CD14-positive monocyte (primary cell): Measurements from ENCODE around the gene EPO. TPM values are rescaled to one million over a fixed set of nuclear protein-coding genes. Genes with fewer than 3 reads are reported as not detected.

Experiments
- DNase-seq, 3 donors: peaks; one replicate each; pipeline ENCODE4 v3.0.0-alpha.2; 2011 to 2022
- H2AFZ ChIP-seq: 2 replicates; pipeline ENCODE4 v1.6.0; 2012; ENCODE audit warnings: mild to moderate bottlenecking, low read depth, low read length, inconsistent platforms; ENCODE audit not compliant: insufficient read depth, poor library complexity, severe bottlenecking
- H3K27ac ChIP-seq, 2 donors: 1 replicate in 1 of 2; 2 replicates in 1 of 2; pipeline ENCODE4 v1.5.1; 2012 to 2013; ENCODE audit warnings: low read length in 2 of 2, control low read depth in 1 of 2, inconsistent platforms in 1 of 2, low read depth in 1 of 2, mild to moderate bottlenecking in 1 of 2
- H3K27me3 ChIP-seq, 2 donors: one replicate each; pipeline versions ENCODE4 v1.6.0 to v1.6.1; 2011 to 2013; ENCODE audit warnings: low read length in 2 of 2; ENCODE audit not compliant: control insufficient read depth in 2 of 2, insufficient read depth in 2 of 2
- H3K36me3 ChIP-seq, 2 donors: replicated peaks in 1 of 2; 1 replicate in 1 of 2; 2 replicates in 1 of 2; pipeline versions ENCODE4 v1.5.1 to v1.6.1; 2012 to 2013; ENCODE audit warnings: low read length in 2 of 2, control low read depth in 1 of 2, inconsistent platforms in 1 of 2, mild to moderate bottlenecking in 1 of 2; ENCODE audit not compliant: insufficient read depth in 2 of 2, control insufficient read depth in 1 of 2
- H3K4me1 ChIP-seq, 2 donors: 1 replicate in 1 of 2; 2 replicates in 1 of 2; pipeline versions ENCODE4 v1.5.1 to v1.6.1; 2012 to 2013; ENCODE audit warnings: low read length in 2 of 2, control low read depth in 1 of 2, inconsistent platforms in 1 of 2, mild to moderate bottlenecking in 1 of 2, moderate library complexity in 1 of 2; ENCODE audit not compliant: insufficient read depth in 2 of 2, control insufficient read depth in 1 of 2
- H3K4me2 ChIP-seq: replicated peaks from 2 replicates; pipeline ENCODE3; 2012; ENCODE audit warnings: low read length, moderate library complexity, mild to moderate bottlenecking; ENCODE audit not compliant: poor library complexity, severe bottlenecking; ENCODE audit errors: extremely low read depth
- H3K4me3 ChIP-seq, 3 experiments: fragments of 200-600 bp in 1 of 3; sonication (generic) in 1 of 3; replicated peaks in 1 of 3; 1 replicate in 2 of 3; 2 replicates in 1 of 3; pipeline ENCODE4 v1.5.1; 2011 to 2013; ENCODE audit warnings: low read length in 3 of 3, mild to moderate bottlenecking in 3 of 3, control low read depth in 2 of 3, low read depth in 2 of 3, inconsistent platforms in 1 of 3, moderate library complexity in 1 of 3
- H3K79me2 ChIP-seq: 2 replicates; pipeline ENCODE4 v1.6.0; 2012; ENCODE audit warnings: mild to moderate bottlenecking, control low read depth, inconsistent platforms, low read length, moderate library complexity; ENCODE audit not compliant: insufficient read depth
- H3K9ac ChIP-seq: 2 replicates; pipeline ENCODE4 v1.6.0; 2017; ENCODE audit warnings: low read length, mild to moderate bottlenecking; ENCODE audit not compliant: insufficient read depth, poor library complexity, severe bottlenecking
- H3K9me3 ChIP-seq, 2 donors: replicated peaks in 1 of 2; 1 replicate in 1 of 2; 2 replicates in 1 of 2; pipeline versions ENCODE4 v1.5.1 to v1.6.1; 2012 to 2013; ENCODE audit warnings: low read length in 2 of 2, control low read depth in 1 of 2; ENCODE audit not compliant: control insufficient read depth in 1 of 2, insufficient read depth in 1 of 2
- H4K20me1 ChIP-seq: 2 replicates; pipeline ENCODE4 v1.6.0; 2012; ENCODE audit warnings: mild to moderate bottlenecking, low read length, control low read depth, moderate library complexity; ENCODE audit not compliant: insufficient read depth
- H3K27ac Mint-ChIP-seq, 7 donors: one replicate each; pipeline ENCODE4 v1.8.0; 2020; ENCODE audit warnings: mild to moderate bottlenecking in 7 of 7, mixed read lengths in 7 of 7, moderate library complexity in 6 of 7, inconsistent platforms in 2 of 7
- H3K27me3 Mint-ChIP-seq, 3 donors: one replicate each; pipeline ENCODE4 v1.8.0; 2021 to 2022; ENCODE audit warnings: low read depth in 3 of 3, mild to moderate bottlenecking in 3 of 3, mixed read lengths in 3 of 3, moderate library complexity in 3 of 3, inconsistent platforms in 1 of 3
- H3K36me3 Mint-ChIP-seq, 2 donors: one replicate each; pipeline ENCODE4 v1.8.0; 2020; ENCODE audit warnings: mixed read lengths in 2 of 2, inconsistent platforms in 1 of 2, mild to moderate bottlenecking in 1 of 2
- H3K4me1 Mint-ChIP-seq: one replicate; pipeline ENCODE4 v1.8.0; 2020; ENCODE audit warnings: mild to moderate bottlenecking, mixed read lengths
- H3K4me3 Mint-ChIP-seq, 2 donors: one replicate each; pipeline ENCODE4 v1.8.0; 2020; ENCODE audit warnings: mild to moderate bottlenecking in 2 of 2, mixed read lengths in 2 of 2, moderate library complexity in 1 of 2
- H3K9me3 Mint-ChIP-seq, 7 donors: one replicate each; pipeline ENCODE4 v1.8.0; 2020 to 2022; ENCODE audit warnings: mixed read lengths in 7 of 7, mild to moderate bottlenecking in 6 of 7, moderate library complexity in 6 of 7, inconsistent platforms in 2 of 7
- WGBS: methylation state at CpG from one replicate; pipeline ENCODE4 v1.1.5; 2013; ENCODE audit warnings: missing lambda C conversion rate; ENCODE audit not compliant: insufficient coverage; 5-methylcytosine and 5-hydroxymethylcytosine counted together
- intact Hi-C, 2 donors: fragments of 100-400 bp; cut with micrococcal nuclease; formaldehyde crosslinking; loops; one replicate each; pipeline versions ENCODE4 v1.15.0 to v1.15.1; 2023
- polyA plus RNA-seq, 3 donors: library from polyadenylated mRNA; depleted of rRNA in 1 of 3; unstranded in 2 of 3; stranded (reverse) in 1 of 3; fragments of 300-500 nt in 2 of 3; fragments of >200 nt in 1 of 3; fragmentation: Illumina TruSeq in 2 of 3; gene quantifications; 1 replicate in 2 of 3; 2 replicates in 1 of 3; pipeline ENCODE4 v1.2.3, GENCODE V29; 2012 to 2021
- TF ChIP-seq, protein P1 (sequence below): fragments of 200-600 bp; IDR thresholded peaks from one replicate; pipeline ENCODE4 v1.8.0; 2022; ENCODE audit warnings: antibody characterized with exemption, mild to moderate bottlenecking

The EPO gene
- polyA plus RNA-seq, 3 donors: not detected

DNA sequence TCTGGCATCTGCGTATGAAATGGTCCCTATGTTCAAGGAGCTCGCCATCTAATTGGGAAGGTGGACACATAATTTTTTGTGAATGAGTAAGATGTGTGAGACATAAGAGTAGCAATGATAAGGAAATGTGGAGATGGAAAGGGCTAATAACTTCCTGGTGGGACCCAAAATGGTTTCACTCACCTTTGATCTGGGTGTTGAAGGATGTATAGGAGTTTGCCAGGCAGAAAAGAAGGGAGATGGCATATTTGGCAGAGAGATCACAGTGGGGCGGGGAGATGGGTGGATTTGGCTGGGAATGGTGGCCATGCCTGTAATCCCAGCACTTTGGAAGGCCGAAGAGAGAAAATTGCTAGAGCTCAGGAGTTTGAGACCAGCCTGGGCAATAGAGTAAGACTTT, 9.8 kb upstream of the EPO start:
- Mint-ChIP-seq H3K36me3 (peaks cover 2 to 7% of the 10 kb centered on the region in 2 donors), H3K4me3 (no peak overlapping the region), H3K27me3 (peaks cover 0 to 2% (median 0%) of the 10 kb centered on the region in 3 donors), H3K4me1 (peaks cover 14% of the 10 kb centered on the region), H3K9me3 (no peaks in the 10 kb centered on the region), H3K27ac (no peak overlapping the region)
- no peaks in the 10 kb centered on the region for H3K9me3 ChIP-seq
- H3K9ac ChIP-seq: no peak overlapping the region
- no peak for DNase-seq
- H2AFZ ChIP-seq: no peak overlapping the region
- H3K36me3 ChIP-seq: no peaks in the 10 kb centered on the region
- intact Hi-C loops: no loop called here
- peaks cover 10 to 16% of the 10 kb centered on the region in 2 donors for H3K4me1 ChIP-seq
- no peak overlapping the region for H3K4me3 ChIP-seq
- no peaks in the 10 kb centered on the region for H3K27me3 ChIP-seq
- peaks cover 16% of the 10 kb centered on the region for H3K79me2 ChIP-seq
- no peak overlapping the region for H3K4me2 ChIP-seq
- 80% methylated on average over 1 of the region's 4 CpGs for WGBS
- no peaks in the 10 kb centered on the region for H4K20me1 ChIP-seq
- H3K27ac ChIP-seq: no peak overlapping the region
- TF ChIP-seq, protein P1, sequence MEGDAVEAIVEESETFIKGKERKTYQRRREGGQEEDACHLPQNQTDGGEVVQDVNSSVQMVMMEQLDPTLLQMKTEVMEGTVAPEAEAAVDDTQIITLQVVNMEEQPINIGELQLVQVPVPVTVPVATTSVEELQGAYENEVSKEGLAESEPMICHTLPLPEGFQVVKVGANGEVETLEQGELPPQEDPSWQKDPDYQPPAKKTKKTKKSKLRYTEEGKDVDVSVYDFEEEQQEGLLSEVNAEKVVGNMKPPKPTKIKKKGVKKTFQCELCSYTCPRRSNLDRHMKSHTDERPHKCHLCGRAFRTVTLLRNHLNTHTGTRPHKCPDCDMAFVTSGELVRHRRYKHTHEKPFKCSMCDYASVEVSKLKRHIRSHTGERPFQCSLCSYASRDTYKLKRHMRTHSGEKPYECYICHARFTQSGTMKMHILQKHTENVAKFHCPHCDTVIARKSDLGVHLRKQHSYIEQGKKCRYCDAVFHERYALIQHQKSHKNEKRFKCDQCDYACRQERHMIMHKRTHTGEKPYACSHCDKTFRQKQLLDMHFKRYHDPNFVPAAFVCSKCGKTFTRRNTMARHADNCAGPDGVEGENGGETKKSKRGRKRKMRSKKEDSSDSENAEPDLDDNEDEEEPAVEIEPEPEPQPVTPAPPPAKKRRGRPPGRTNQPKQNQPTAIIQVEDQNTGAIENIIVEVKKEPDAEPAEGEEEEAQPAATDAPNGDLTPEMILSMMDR: no peak

DNA sequence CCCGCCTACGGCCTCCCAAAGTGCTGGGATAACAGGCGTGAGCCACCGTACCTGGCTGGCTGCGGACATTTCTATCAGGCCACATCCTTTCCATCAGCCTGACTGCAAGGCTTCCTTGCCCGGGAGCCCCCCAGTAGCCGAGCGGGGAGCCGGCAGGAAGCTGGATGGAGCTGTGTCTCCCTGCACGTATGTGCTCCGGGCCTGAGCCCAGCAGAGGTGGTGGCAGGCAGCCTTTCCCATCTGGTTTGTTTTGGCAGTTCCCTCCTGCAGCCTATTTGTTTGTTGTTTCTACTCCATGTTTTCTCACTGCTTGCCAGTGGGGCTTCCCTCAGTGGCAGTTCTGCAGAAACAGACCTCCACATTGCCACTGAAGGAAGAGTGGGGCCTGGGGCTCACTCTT, 8.9 kb upstream of the EPO start:
- Histone ChIP-seq H3K9ac (no peak overlapping the region), H3K4me1 (peaks cover 8 to 11% of the 10 kb centered on the region in 2 donors), H3K4me3 (no peak overlapping the region), H3K27ac (no peak overlapping the region), H3K79me2 (peaks cover 12% of the 10 kb centered on the region), H3K27me3 (no peaks in the 10 kb centered on the region), H3K36me3 (no peaks in the 10 kb centered on the region), H2AFZ (no peak overlapping the region), H3K4me2 (no peak overlapping the region), H3K9me3 (no peaks in the 10 kb centered on the region), H4K20me1 (no peaks in the 10 kb centered on the region)
- DNase-seq: no peak
- Mint-ChIP-seq H3K4me1 (peaks cover 12% of the 10 kb centered on the region), H3K36me3 (peaks cover 2 to 7% of the 10 kb centered on the region in 2 donors), H3K27me3 (peaks cover 0 to 5% (median 4%) of the 10 kb centered on the region in 3 donors), H3K4me3 (no peak overlapping the region), H3K9me3 (no peaks in the 10 kb centered on the region), H3K27ac (peak overlapping the region in 1 of 7 donors; percentile 42)
- 98% methylated on average over 11 of the region's 11 CpGs for WGBS
- TF ChIP-seq, protein P1: no peak
- intact Hi-C loops: no loop called here
